ENCODE data around the gene TNXB. TPM values are rescaled to one million over a fixed set of nuclear protein-coding genes. Genes with fewer than 3 reads are reported as not detected.
A peak's percentile ranks its signal among the peaks of the same experiment; 100 is the strongest.

Gene TNXB
- total and polyA plus RNA-seq, 9 of the 15 experiments (the other 6 are each of a cell fraction or from before 2014, with no cell fraction given): 0.14 to 28.1 (median 12.4) TPM

DNA sequence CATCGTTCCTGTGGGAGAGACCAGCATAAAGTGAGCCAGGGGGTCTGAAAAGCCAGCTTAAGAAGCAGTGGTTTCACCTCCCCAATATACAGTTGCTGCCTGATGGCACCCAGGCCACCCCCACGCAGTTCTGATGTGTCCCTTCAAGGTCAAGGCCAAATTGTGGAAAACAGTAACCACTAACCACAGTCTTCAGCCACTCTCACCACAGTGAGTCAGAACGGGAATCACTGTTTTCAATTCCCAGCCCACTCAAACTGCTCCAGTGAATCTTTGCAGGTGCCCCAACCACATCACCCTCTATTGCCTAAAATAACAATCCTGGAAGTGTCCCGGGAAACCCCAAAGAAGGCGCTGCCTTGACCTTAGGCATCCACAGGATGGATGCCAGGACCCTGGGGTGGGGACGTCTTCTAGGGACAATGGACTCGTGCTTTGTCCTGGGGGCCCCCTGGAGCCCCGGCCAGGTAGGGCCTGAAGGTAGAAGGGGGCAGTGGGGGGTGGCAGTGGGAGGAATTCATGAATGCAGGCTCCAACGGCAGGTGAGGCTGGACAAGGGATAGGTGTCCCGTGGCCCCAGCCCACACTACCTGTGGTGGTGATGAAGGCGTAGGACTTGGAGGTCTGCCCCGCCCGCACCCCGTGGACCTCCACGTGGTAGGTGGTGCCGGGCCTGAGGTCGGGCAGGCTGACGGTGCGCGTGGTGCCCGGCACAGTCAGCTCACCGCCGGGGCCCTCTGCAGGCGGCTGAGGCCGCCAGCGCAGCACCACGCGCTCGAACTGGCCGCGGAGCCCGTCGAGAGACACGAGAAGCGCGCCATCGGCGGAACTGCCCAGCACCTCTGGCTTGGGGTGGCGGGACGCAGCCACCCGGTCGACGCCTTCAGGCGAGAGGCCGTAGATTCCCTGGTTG lies 22.2 kb downstream of the TNXB start (continued):
- TF ChIP-seq, protein P1, sequence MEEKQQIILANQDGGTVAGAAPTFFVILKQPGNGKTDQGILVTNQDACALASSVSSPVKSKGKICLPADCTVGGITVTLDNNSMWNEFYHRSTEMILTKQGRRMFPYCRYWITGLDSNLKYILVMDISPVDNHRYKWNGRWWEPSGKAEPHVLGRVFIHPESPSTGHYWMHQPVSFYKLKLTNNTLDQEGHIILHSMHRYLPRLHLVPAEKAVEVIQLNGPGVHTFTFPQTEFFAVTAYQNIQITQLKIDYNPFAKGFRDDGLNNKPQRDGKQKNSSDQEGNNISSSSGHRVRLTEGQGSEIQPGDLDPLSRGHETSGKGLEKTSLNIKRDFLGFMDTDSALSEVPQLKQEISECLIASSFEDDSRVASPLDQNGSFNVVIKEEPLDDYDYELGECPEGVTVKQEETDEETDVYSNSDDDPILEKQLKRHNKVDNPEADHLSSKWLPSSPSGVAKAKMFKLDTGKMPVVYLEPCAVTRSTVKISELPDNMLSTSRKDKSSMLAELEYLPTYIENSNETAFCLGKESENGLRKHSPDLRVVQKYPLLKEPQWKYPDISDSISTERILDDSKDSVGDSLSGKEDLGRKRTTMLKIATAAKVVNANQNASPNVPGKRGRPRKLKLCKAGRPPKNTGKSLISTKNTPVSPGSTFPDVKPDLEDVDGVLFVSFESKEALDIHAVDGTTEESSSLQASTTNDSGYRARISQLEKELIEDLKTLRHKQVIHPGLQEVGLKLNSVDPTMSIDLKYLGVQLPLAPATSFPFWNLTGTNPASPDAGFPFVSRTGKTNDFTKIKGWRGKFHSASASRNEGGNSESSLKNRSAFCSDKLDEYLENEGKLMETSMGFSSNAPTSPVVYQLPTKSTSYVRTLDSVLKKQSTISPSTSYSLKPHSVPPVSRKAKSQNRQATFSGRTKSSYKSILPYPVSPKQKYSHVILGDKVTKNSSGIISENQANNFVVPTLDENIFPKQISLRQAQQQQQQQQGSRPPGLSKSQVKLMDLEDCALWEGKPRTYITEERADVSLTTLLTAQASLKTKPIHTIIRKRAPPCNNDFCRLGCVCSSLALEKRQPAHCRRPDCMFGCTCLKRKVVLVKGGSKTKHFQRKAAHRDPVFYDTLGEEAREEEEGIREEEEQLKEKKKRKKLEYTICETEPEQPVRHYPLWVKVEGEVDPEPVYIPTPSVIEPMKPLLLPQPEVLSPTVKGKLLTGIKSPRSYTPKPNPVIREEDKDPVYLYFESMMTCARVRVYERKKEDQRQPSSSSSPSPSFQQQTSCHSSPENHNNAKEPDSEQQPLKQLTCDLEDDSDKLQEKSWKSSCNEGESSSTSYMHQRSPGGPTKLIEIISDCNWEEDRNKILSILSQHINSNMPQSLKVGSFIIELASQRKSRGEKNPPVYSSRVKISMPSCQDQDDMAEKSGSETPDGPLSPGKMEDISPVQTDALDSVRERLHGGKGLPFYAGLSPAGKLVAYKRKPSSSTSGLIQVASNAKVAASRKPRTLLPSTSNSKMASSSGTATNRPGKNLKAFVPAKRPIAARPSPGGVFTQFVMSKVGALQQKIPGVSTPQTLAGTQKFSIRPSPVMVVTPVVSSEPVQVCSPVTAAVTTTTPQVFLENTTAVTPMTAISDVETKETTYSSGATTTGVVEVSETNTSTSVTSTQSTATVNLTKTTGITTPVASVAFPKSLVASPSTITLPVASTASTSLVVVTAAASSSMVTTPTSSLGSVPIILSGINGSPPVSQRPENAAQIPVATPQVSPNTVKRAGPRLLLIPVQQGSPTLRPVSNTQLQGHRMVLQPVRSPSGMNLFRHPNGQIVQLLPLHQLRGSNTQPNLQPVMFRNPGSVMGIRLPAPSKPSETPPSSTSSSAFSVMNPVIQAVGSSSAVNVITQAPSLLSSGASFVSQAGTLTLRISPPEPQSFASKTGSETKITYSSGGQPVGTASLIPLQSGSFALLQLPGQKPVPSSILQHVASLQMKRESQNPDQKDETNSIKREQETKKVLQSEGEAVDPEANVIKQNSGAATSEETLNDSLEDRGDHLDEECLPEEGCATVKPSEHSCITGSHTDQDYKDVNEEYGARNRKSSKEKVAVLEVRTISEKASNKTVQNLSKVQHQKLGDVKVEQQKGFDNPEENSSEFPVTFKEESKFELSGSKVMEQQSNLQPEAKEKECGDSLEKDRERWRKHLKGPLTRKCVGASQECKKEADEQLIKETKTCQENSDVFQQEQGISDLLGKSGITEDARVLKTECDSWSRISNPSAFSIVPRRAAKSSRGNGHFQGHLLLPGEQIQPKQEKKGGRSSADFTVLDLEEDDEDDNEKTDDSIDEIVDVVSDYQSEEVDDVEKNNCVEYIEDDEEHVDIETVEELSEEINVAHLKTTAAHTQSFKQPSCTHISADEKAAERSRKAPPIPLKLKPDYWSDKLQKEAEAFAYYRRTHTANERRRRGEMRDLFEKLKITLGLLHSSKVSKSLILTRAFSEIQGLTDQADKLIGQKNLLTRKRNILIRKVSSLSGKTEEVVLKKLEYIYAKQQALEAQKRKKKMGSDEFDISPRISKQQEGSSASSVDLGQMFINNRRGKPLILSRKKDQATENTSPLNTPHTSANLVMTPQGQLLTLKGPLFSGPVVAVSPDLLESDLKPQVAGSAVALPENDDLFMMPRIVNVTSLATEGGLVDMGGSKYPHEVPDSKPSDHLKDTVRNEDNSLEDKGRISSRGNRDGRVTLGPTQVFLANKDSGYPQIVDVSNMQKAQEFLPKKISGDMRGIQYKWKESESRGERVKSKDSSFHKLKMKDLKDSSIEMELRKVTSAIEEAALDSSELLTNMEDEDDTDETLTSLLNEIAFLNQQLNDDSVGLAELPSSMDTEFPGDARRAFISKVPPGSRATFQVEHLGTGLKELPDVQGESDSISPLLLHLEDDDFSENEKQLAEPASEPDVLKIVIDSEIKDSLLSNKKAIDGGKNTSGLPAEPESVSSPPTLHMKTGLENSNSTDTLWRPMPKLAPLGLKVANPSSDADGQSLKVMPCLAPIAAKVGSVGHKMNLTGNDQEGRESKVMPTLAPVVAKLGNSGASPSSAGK (IDR thresholded peaks at IDR 0.05): no peak
- TF ChIP-seq HDAC1 (IDR thresholded peaks at IDR 0.05) (peak in 1 of 2 experiments; percentile 85; a peak in 2 of 4 replicates), ZNF140 (CRISPR knock-in tag; IDR thresholded peaks at IDR 0.05) (no peak), IRF2 (CRISPR knock-in tag; IDR thresholded peaks at IDR 0.05) (peak; percentile 70; the same call in 1 of the 2 replicates), CBFA2T3 (IDR thresholded peaks at IDR 0.05) (peak; percentile 48), MYNN (IDR thresholded peaks at IDR 0.05) (no peak), MYNN (CRISPR knock-in tag; IDR thresholded peaks at IDR 0.05) (no peak), LCOR (CRISPR knock-in tag; IDR thresholded peaks at IDR 0.05) (peak; percentile 77; the same call in 1 of the 2 replicates), RBM14 (IDR thresholded peaks at IDR 0.05; ENCODE audit: borderline replicate concordance, insufficient read depth, low read depth, low read length) (no peak), KDM1A (IDR thresholded peaks at IDR 0.05) (peak; percentile 96 to 98), PHF21A (IDR thresholded peaks at IDR 0.05; ENCODE audit: borderline replicate concordance, low read depth) (no peak), MYC (IDR thresholded peaks at IDR 0.05; ENCODE audit: low read depth, low read length) (no peak), MYC (CRISPR knock-in tag; IDR thresholded peaks at IDR 0.05; ENCODE audit: borderline replicate concordance, low read depth) (no peak), JUNB (CRISPR knock-in tag; conservative IDR thresholded peaks at IDR 0.05) (no peak)
- TF ChIP-seq, protein P2, sequence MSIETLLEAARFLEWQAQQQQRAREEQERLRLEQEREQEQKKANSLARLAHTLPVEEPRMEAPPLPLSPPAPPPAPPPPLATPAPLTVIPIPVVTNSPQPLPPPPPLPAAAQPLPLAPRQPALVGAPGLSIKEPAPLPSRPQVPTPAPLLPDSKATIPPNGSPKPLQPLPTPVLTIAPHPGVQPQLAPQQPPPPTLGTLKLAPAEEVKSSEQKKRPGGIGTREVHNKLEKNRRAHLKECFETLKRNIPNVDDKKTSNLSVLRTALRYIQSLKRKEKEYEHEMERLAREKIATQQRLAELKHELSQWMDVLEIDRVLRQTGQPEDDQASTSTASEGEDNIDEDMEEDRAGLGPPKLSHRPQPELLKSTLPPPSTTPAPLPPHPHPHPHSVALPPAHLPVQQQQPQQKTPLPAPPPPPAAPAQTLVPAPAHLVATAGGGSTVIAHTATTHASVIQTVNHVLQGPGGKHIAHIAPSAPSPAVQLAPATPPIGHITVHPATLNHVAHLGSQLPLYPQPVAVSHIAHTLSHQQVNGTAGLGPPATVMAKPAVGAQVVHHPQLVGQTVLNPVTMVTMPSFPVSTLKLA (conservative IDR thresholded peaks at IDR 0.05): no peak

Measured in K562 (cell line).